MM.1S (cell line): Measurements from ENCODE around the gene ZBTB1.
A peak's percentile ranks its signal among the peaks of the same experiment; 100 is the strongest.

Experiments used
- DNase-seq: peaks from one replicate; pipeline ENCODE4 v3.0.0-alpha.2; 2015
- H2AFZ ChIP-seq: fragments of 300-600 bp; sonication (generic); 2 replicates; pipeline ENCODE4 v1.6.0; 2016; ENCODE audit warnings: antibody characterized with exemption, low read length
- H3F3A ChIP-seq: fragments of 300-600 bp; sonication (generic); 2 replicates; pipeline ENCODE4 v1.6.1; 2016; ENCODE audit warnings: mild to moderate bottlenecking, antibody characterized with exemption, low read length, moderate library complexity, mixed read lengths; ENCODE audit not compliant: insufficient read depth
- H3K27ac ChIP-seq: fragments of 300-600 bp; sonication (generic); 2 replicates; pipeline ENCODE4 v1.5.1; 2016; ENCODE audit warnings: mild to moderate bottlenecking, low read length
- H3K27me3 ChIP-seq: fragments of 300-600 bp; sonication (generic); replicated peaks from 2 replicates; pipeline ENCODE4 v1.6.0; 2016; ENCODE audit warnings: low read length; ENCODE audit not compliant: insufficient read depth
- H3K36me3 ChIP-seq: fragments of 300-600 bp; sonication (generic); replicated peaks from 2 replicates; pipeline ENCODE4 v1.6.1; 2016; ENCODE audit warnings: mild to moderate bottlenecking, low read length, mixed read lengths; ENCODE audit not compliant: insufficient read depth
- H3K4me1 ChIP-seq: fragments of 300-600 bp; sonication (generic); 2 replicates; pipeline ENCODE4 v1.6.1; 2016; ENCODE audit warnings: low read length, mixed read lengths
- H3K4me2 ChIP-seq: fragments of 300-600 bp; sonication (generic); 2 replicates; pipeline ENCODE4 v1.6.0; 2016; ENCODE audit warnings: low read depth, low read length
- H3K4me3 ChIP-seq: fragments of 300-600 bp; sonication (generic); 2 replicates; pipeline ENCODE4 v1.5.1; 2016; ENCODE audit warnings: low read length, mixed read lengths
- H3K79me2 ChIP-seq: fragments of 300-600 bp; sonication (generic); 2 replicates; pipeline ENCODE4 v1.6.1; 2016; ENCODE audit warnings: mixed run types, low read length, mixed read lengths
- H3K9ac ChIP-seq: fragments of 300-600 bp; sonication (generic); 2 replicates; pipeline ENCODE4 v1.6.1; 2016; ENCODE audit warnings: low read length, mixed read lengths
- H3K9me2 ChIP-seq: fragments of 300-600 bp; sonication (generic); replicated peaks from 2 replicates; pipeline ENCODE4 v1.6.1; 2016; ENCODE audit warnings: mild to moderate bottlenecking, low read length, mixed read lengths; ENCODE audit not compliant: insufficient read depth
- H3K9me3 ChIP-seq: fragments of 300-600 bp; sonication (generic); replicated peaks from 2 replicates; pipeline ENCODE4 v1.6.1; 2016; ENCODE audit warnings: mild to moderate bottlenecking, low read length, mixed read lengths; ENCODE audit not compliant: insufficient read depth
- H4K20me1 ChIP-seq: fragments of 300-600 bp; sonication (generic); 2 replicates; pipeline ENCODE4 v1.6.1; 2016; ENCODE audit warnings: mild to moderate bottlenecking, low read length, moderate library complexity, mixed read lengths; ENCODE audit not compliant: insufficient read depth
- CTCF ChIP-seq: fragments of 300-600 bp; sonication (generic); IDR thresholded peaks from 2 replicates; pipeline ENCODE4 v1.5.1; 2016; ENCODE audit warnings: antibody characterized with exemption, low read length, mixed read lengths
- EZH2 ChIP-seq: fragments of 300-600 bp; sonication (generic); optimal IDR thresholded peaks from 2 replicates; pipeline ENCODE3; 2017; ENCODE audit warnings: low read depth, mild to moderate bottlenecking, antibody characterized with exemption, low read length, mixed read lengths
- EZH2phosphoT487 ChIP-seq: fragments of 300-600 bp; sonication (generic); IDR thresholded peaks from 2 replicates; pipeline ENCODE4 v1.6.1; 2018; ENCODE audit warnings: antibody characterized with exemption, low read length

The ZBTB1 gene

GRCh38 chr14:64503434-64504309, 898 bp upstream of the ZBTB1 start, which contains the start of gene ZBTB25:
Gene ZBTB25, minus strand, starts transcription at chr14:64503838. Its CDS starts 13,305 bp downstream, at chr14:64490533.
- no peaks in the 10 kb centered on the region for H4K20me1 ChIP-seq
- peak within 1 kb of the TSS; percentile 89 for H3K4me2 ChIP-seq
- peaks cover 3% of the 10 kb centered on the region for H3K4me1 ChIP-seq
- H3K4me3 ChIP-seq = peak within 1 kb of the TSS; percentile 86
- no peaks in the 10 kb centered on the region for H3K9me3 ChIP-seq
- peak; percentile 87 for DNase-seq
- H3K9me2 ChIP-seq = no peaks in the 10 kb centered on the region
- H3F3A ChIP-seq = peaks cover 38% of the 10 kb centered on the region
- peak within 1 kb of the TSS; percentile 99 for H3K9ac ChIP-seq
- peak within 1 kb of the TSS; percentile 53 for H2AFZ ChIP-seq
- H3K27ac ChIP-seq = peak within 1 kb of the TSS; percentile 100
- peaks cover 75% of the 10 kb centered on the region for H3K79me2 ChIP-seq
- TF ChIP-seq CTCF = no peak
- no peak for TF ChIP-seq EZH2
- no peak for TF ChIP-seq EZH2phosphoT487
- no peaks in the 10 kb centered on the region for H3K36me3 ChIP-seq
- H3K27me3 ChIP-seq = no peaks in the 10 kb centered on the region

GRCh38 chr14:64504897-64505794, 576 bp downstream of the ZBTB1 start:
- H3K4me3 ChIP-seq = peak overlapping the region; percentile 78
- H3K9me2 ChIP-seq = no peaks in the 10 kb centered on the region
- H2AFZ ChIP-seq = no peak overlapping the region
- H3K27me3 ChIP-seq = no peaks in the 10 kb centered on the region
- H3K79me2 ChIP-seq = peaks cover 81% of the 10 kb centered on the region
- H3K4me1 ChIP-seq = peaks cover 8% of the 10 kb centered on the region
- peaks cover 38% of the 10 kb centered on the region for H3F3A ChIP-seq
- H3K27ac ChIP-seq = peak overlapping the region; percentile 100
- no peaks in the 10 kb centered on the region for H4K20me1 ChIP-seq
- H3K9me3 ChIP-seq = no peaks in the 10 kb centered on the region
- H3K4me2 ChIP-seq = peak overlapping the region; percentile 74
- H3K9ac ChIP-seq = peak overlapping the region; percentile 99
- peak; percentile 81 for DNase-seq
- no peaks in the 10 kb centered on the region for H3K36me3 ChIP-seq
- TF ChIP-seq EZH2phosphoT487 (no peak), CTCF (no peak), EZH2 (no peak)

GRCh38 chr14:64506721-64507120, 2.2 kb downstream of the ZBTB1 start:
- Histone ChIP-seq H3K4me3 (peak overlapping the region; percentile 63), H3K9ac (peak overlapping the region; percentile 59; the same call in 1 of the 2 replicates), H3K9me2 (no peaks in the 10 kb centered on the region), H3K4me2 (peak overlapping the region; percentile 91), H3K79me2 (peaks cover 81% of the 10 kb centered on the region), H3K27me3 (no peaks in the 10 kb centered on the region), H3K9me3 (no peaks in the 10 kb centered on the region), H3K27ac (peak overlapping the region; percentile 100; the same call in 1 of the 2 replicates), H4K20me1 (peaks cover 6% of the 10 kb centered on the region; the same call in 1 of the 2 replicates), H3K4me1 (peaks cover 22% of the 10 kb centered on the region), H3F3A (peaks cover 35% of the 10 kb centered on the region), H2AFZ (no peak overlapping the region), H3K36me3 (no peaks in the 10 kb centered on the region)
- no peak for DNase-seq
- TF ChIP-seq EZH2 (no peak), CTCF (no peak), EZH2phosphoT487 (no peak)
